Sigmoid colon (tissue), 7 donors: ENCODE results near the gene GSTT4. TPM values are rescaled to one million over a fixed set of nuclear protein-coding genes. Genes with fewer than 3 reads are reported as not detected.
A peak's percentile ranks its signal among the peaks of the same experiment; 100 is the strongest.
"Not testable (repeated sequence)": the region's sequence is repeated elsewhere in the genome, so short reads cannot be mapped to it uniquely, and the experiment has no call there.

Experiments used
- DNase-seq: peaks from one replicate; pipeline ENCODE4 v3.0.0-alpha.2; 2019
- H3K27ac ChIP-seq, 4 donors: fragments of 200-600 bp; sonication (generic); one replicate each; pipeline ENCODE4 v1.5.1; 2016 to 2019; ENCODE audit warnings: mild to moderate bottlenecking in 1 of 4
- H3K27me3 ChIP-seq, 3 donors: fragments of 200-600 bp; sonication (generic); one replicate each; pipeline ENCODE4 v1.5.1; 2019; ENCODE audit warnings: mild to moderate bottlenecking in 1 of 3
- H3K36me3 ChIP-seq, 4 donors: fragments of 200-600 bp; sonication (generic); one replicate each; pipeline ENCODE4 v1.5.1; 2016 to 2019
- H3K4me1 ChIP-seq, 4 donors: fragments of 200-600 bp; sonication (generic); one replicate each; pipeline ENCODE4 v1.5.1; 2017 to 2019
- H3K4me3 ChIP-seq, 4 donors: fragments of 200-600 bp; sonication (generic); one replicate each; pipeline ENCODE4 v1.5.1; 2017 to 2019; ENCODE audit warnings: mild to moderate bottlenecking in 2 of 4, moderate library complexity in 1 of 4
- H3K9me3 ChIP-seq, 4 donors: fragments of 200-600 bp in 3 of 4; sonication (generic) in 3 of 4; one replicate each; pipeline versions ENCODE4 v1.5.1 to v1.6.1; 2013 to 2019
- EP300 ChIP-seq, 4 donors: sonication (generic); formaldehyde crosslinking; IDR thresholded peaks; one replicate each; pipeline ENCODE4 v1.6.1; 2017; ENCODE audit warnings: antibody characterized with exemption in 4 of 4
- POLR2A ChIP-seq, 2 donors: fragments of 450-650 bp; IDR thresholded peaks; one replicate each; pipeline ENCODE4 v1.6.1; 2016; ENCODE audit warnings: antibody characterized with exemption in 2 of 2, mild to moderate bottlenecking in 2 of 2, moderate library complexity in 2 of 2
- POLR2AphosphoS5 ChIP-seq, 4 donors: sonication (generic); formaldehyde crosslinking; IDR thresholded peaks; one replicate each; pipeline ENCODE4 v1.6.1; 2017; ENCODE audit warnings: antibody characterized with exemption in 4 of 4
- WGBS, 2 donors: extraction: QIAGEN DNeasy Blood & Tissue Kit; methylation state at CpG; one replicate each; pipeline ENCODE4 v1.1.7; 2013; 5-methylcytosine and 5-hydroxymethylcytosine counted together
- intact Hi-C: fragments of 100-400 bp; cut with DNase I; formaldehyde crosslinking; loops from one replicate; pipeline ENCODE4 v1.15.1; 2023
- polyA plus RNA-seq, 3 donors: library from polyadenylated mRNA; stranded (reverse); fragments of 200-250 nt; gene quantifications; one replicate each; pipeline ENCODE4 v1.2.3, GENCODE V29; 2013
- total RNA-seq, 4 donors: library from RNA; depleted of rRNA; stranded (reverse); fragments of >200 nt; gene quantifications; one replicate each; pipeline ENCODE4 v1.1.0, GENCODE V29; 2016
- TF ChIP-seq, protein P1 (sequence below), 4 experiments: fragments of 450-650 bp in 3 of 4; fragments of 200-600 bp in 1 of 4; IDR thresholded peaks; one replicate each; pipeline ENCODE4 v1.5.1; 2016 to 2019; ENCODE audit warnings: antibody characterized with exemption in 4 of 4, mild to moderate bottlenecking in 3 of 4, moderate library complexity in 2 of 4
- donor health status: healthy with polysubstance abuse.
- donor health status: Bipolar disorder and iron deficiency.
- donor health status: healthy.

GSTT4 gene
- total and polyA plus RNA-seq, 7 donors = not detected

DNA sequence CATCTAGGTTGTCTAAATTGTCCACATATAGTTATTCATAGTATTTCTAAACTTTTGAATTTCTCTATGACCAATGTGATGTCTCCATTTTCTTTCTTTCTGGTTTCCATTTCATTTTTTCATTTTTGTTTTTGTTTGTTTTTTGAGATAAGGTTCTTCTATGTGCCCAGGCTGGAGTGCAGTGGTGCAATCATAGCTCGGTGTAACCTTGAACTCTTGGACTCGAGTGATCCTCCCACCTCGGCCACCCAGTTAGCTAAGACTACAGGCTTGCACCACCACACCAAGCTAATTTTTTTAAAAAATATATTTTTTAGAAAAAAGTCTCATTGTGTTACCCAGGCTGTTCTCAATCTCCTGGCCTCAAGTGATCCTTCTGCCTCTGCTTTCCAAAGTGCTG, 8.2 kb downstream of the GSTT4 start:
- H3K4me1 ChIP-seq = no peaks in the 10 kb centered on the region
- TF ChIP-seq POLR2AphosphoS5 (IDR thresholded peaks at IDR 0.05) = no peak
- TF ChIP-seq POLR2A (IDR thresholded peaks at IDR 0.05) = no peak
- TF ChIP-seq EP300 (IDR thresholded peaks at IDR 0.05) = no peak
- TF ChIP-seq, protein P1, sequence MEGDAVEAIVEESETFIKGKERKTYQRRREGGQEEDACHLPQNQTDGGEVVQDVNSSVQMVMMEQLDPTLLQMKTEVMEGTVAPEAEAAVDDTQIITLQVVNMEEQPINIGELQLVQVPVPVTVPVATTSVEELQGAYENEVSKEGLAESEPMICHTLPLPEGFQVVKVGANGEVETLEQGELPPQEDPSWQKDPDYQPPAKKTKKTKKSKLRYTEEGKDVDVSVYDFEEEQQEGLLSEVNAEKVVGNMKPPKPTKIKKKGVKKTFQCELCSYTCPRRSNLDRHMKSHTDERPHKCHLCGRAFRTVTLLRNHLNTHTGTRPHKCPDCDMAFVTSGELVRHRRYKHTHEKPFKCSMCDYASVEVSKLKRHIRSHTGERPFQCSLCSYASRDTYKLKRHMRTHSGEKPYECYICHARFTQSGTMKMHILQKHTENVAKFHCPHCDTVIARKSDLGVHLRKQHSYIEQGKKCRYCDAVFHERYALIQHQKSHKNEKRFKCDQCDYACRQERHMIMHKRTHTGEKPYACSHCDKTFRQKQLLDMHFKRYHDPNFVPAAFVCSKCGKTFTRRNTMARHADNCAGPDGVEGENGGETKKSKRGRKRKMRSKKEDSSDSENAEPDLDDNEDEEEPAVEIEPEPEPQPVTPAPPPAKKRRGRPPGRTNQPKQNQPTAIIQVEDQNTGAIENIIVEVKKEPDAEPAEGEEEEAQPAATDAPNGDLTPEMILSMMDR (IDR thresholded peaks at IDR 0.05) = no peak
- H3K27ac ChIP-seq = no peak overlapping the region
- WGBS, 2 donors = 47 to 82% methylated on average over 3 of the region's 3 CpGs
- no peak overlapping the region for H3K4me3 ChIP-seq
- intact Hi-C loops = no loop called here
- no peaks in the 10 kb centered on the region for H3K9me3 ChIP-seq
- no peaks in the 10 kb centered on the region for H3K36me3 ChIP-seq
- H3K27me3 ChIP-seq = no peaks in the 10 kb centered on the region
- DNase-seq = no peak

DNA sequence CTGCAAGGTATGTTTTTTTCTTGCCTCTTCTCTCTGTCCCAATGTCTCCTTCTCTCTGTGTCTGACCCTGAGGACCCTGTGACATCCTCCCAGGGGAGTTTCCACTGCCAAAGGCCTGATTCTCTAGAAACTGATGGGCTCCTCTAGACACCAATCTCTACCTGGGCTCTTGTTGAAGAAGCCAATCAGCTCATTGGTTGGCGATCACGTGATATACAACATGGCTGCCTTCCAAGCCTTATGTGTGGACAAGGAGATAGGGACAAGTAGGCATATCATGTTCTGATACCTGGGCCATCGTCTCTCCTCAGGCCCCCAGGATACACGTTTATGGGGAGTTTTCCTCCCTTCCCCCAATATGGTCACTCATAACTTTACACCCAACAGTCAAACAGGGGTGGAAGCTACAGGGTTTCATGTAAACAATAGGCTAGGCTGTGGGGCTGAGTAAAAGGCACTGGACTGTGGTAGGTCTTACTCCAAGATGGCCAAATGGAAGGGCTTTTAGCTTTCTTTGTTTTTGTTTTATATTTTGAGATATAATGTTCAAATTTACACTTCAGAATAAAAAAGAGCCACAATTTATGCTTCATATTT, 11.6 kb downstream of the GSTT4 start:
- intact Hi-C loops = not testable (repeated sequence)

DNA sequence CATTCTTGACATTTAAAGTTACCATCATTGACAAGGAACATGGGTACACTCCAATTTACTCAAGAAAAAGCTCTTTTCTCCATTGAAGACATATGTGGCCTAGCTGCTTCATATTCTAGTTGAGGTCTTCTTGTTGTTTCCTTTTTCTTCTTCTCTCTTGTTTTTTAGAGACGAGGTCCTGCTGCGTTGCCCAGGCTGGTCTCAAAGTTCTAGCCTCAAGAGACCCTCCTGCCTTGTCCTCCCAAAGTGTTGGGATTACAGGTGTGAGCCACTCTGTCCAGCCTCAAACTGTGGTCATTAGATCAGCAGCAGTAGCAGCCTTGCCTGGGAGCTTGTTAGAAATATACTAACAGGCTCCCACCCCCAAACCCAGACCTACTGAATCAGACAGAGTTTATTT, 12.2 kb downstream of the GSTT4 start:
- H3K27me3 ChIP-seq, H3K4me1 ChIP-seq, H3K9me3 ChIP-seq, H3K27ac ChIP-seq, H3K36me3 ChIP-seq, intact Hi-C loops, H3K4me3 ChIP-seq, DNase-seq: not testable (repeated sequence)
- WGBS, 2 donors = 77 to 86% methylated on average over 2 of the region's 2 CpGs

More for the DNA sequence above, 11.6 kb downstream of the GSTT4 start:
- H3K4me3 ChIP-seq, H3K27ac ChIP-seq, DNase-seq, H3K27me3 ChIP-seq, H3K9me3 ChIP-seq, H3K36me3 ChIP-seq, H3K4me1 ChIP-seq: not testable (repeated sequence)
- WGBS, 2 donors = 58 to 87% methylated on average over 4 of the region's 4 CpGs

DNA sequence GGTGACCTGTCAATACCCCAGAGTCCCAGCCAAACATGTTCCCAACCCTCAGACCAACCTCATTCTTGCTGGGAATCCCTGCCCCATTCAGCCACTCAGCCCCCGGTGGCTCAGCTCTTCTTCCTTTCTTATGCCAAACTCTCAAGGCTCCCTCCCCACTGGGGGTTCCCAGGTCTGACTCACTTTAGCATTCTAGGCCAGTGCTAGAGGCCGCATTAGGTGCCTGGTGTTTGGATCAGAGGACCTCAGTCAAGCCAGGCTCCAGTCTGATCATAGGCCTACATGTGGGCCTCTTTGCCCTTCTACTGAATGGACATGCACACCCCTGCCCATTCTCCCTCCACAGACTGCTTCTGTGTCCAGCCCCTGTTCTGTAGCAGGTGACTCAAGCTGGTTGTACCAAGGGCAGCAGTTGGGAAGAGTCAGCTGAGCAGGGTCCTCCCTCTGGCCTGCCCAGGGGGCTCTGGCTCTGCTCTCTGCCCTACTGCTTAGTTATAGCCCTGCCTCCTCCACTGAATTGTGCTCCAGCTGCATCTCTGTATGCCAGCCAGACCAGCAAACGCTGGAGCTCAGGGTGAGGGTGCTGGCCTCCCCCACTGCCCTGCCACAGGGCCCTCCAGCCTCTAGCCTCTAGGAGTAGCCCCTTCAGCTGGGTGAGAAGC, 15.5 kb downstream of the GSTT4 start:
- H3K27me3 ChIP-seq, H3K27ac ChIP-seq, H3K4me1 ChIP-seq, intact Hi-C loops, H3K9me3 ChIP-seq, H3K4me3 ChIP-seq, DNase-seq, H3K36me3 ChIP-seq: not testable (repeated sequence)
- 92 to 97% methylated on average over 2 of the region's 3 CpGs for WGBS, 2 donors

GRCh38 chr22:23986538-23987178, 18.6 kb downstream of the GSTT4 start:
- H3K4me3 ChIP-seq, H3K36me3 ChIP-seq, DNase-seq, intact Hi-C loops, H3K27me3 ChIP-seq, H3K9me3 ChIP-seq, H3K27ac ChIP-seq, H3K4me1 ChIP-seq: not testable (repeated sequence)
- 73 to 75% methylated on average over 4 of the region's 4 CpGs for WGBS, 2 donors

- H3K4me1 ChIP-seq, H3K9me3 ChIP-seq, DNase-seq, H3K27me3 ChIP-seq, H3K4me3 ChIP-seq, intact Hi-C loops, H3K36me3 ChIP-seq, H3K27ac ChIP-seq: not testable (repeated sequence)
- 66 to 84% methylated on average over 8 of the region's 8 CpGs for WGBS, 2 donors
Observed at GRCh38 chr22:23986089-23986488, 19.2 kb downstream of the GSTT4 start.

DNA sequence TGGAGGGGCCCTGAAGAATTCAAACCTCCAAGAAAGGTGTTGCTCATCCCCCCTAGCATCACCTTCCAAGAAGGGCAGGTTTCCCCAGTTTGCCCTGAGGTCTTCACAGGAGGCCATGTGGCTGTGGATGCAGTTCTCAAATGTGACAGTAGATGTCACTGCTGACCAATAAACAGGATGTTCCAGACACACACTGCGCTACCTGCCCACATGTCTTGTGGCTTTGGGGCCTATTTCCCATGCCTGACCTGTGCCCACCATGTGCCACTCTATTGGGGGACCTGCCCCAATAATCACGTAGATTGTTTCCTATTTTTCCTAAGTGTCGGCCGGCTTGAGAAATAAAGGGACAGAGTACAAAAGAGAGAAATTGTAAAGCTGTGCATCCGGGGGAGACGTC, 20.8 kb downstream of the GSTT4 start:
- Histone ChIP-seq H3K27me3 (no peaks in the 10 kb centered on the region), H3K36me3 (no peaks in the 10 kb centered on the region), H3K27ac (no peak overlapping the region), H3K9me3 (no peaks in the 10 kb centered on the region), H3K4me1 (no peaks in the 10 kb centered on the region), H3K4me3 (no peak overlapping the region)
- intact Hi-C loops = no loop called here
- no peak for TF ChIP-seq POLR2A (IDR thresholded peaks at IDR 0.05)
- TF ChIP-seq, protein P1 (IDR thresholded peaks at IDR 0.05) = peak in 1 of 4 experiments; percentile 10
- 48 to 54% methylated on average over 6 of the region's 6 CpGs for WGBS, 2 donors
- no peak for DNase-seq

DNA sequence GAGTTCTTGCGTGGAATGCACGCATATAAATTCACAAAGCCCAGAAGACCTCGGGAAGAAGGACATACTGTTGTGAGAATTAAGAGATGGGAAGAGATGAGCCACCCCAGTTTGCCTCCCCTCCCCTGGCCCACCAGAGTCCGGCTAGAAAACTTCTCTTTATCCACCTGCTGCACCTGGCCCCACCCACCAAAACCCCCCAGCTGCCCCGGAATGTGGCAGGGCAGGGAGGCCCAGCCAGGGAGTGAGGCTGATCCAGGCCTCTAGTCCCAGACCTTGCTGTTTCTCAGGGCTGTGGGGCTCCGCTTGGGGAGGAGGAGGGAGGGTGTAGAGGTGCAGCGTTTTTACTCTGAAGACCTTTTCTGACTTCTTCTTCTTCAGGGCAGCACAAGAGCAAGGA, 24.7 kb downstream of the GSTT4 start:
- 12 to 41% methylated on average over 5 to 6 of the region's 7 CpGs for WGBS, 2 donors
- H3K27ac ChIP-seq, H3K4me1 ChIP-seq, DNase-seq, intact Hi-C loops, H3K27me3 ChIP-seq, H3K4me3 ChIP-seq, H3K9me3 ChIP-seq, H3K36me3 ChIP-seq: not testable (repeated sequence)

DNA sequence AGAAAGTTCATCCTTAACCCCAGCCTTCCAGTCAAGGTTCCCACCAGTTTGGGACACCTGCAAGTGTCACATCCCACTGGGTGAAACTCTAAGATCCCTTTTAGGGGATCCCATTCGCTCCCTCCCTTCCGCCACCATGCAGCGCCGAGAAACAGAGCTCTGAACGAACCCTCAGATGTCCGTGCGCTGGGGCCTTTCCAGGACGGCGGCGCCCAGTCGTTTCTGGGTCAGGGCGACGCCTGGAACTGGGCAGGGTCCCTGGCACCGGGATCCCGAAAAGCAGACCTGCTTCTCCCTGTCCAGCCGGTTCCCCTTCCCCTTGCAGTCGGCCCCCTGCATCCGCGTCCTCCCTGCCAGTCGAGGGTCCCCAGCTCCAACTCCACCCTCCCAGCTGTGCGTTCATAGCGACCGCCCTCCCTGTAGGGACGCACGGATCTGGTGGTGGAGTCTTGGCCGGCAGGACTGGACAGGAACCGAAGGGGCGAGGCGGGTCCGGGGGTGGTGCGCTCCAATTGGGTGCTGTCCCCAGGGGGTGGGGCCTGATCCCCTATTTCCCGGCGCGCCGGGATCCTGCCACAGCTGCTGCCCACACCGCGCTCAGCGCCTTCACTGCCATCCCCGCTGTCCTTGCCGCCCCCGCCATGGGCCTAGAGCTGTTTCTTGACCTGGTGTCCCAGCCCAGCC, 25.6 kb downstream of the GSTT4 start, which contains the start of gene GSTT2:
TSS of gene GSTT2 (plus strand) at position 578 of the 684 bp plus-strand sequence.
- intact Hi-C loops, H3K4me1 ChIP-seq, H3K4me3 ChIP-seq, H3K36me3 ChIP-seq, H3K9me3 ChIP-seq, H3K27ac ChIP-seq, DNase-seq, H3K27me3 ChIP-seq: not testable (repeated sequence)
- WGBS, 2 donors = no CpG with 5 or more reads among the region's 41 CpGs

DNA sequence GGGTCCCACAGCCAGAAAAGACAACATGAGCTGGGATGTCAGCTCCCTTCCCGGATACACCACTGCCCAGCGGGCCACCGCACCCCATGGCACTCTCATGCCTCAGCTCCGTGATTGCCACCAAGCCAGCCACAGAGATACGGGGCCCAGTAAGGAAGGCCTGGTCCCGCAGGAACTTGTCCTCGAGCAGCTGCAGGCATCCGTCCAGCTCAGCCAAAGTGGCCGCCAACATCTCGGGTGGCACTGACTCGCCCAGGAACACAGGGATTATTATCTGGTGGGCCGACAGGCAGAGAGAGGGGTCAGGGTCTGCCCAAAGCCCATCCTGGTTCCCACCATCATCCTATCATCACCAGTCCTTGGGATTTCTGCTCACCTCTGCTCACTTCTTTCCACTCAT, 27.9 kb downstream of the GSTT4 start:
- H3K36me3 ChIP-seq, H3K27ac ChIP-seq, H3K9me3 ChIP-seq, intact Hi-C loops, H3K4me1 ChIP-seq, DNase-seq, H3K27me3 ChIP-seq, H3K4me3 ChIP-seq: not testable (repeated sequence)
- WGBS, 2 donors = 86 to 91% methylated on average over 7 to 9 of the region's 12 CpGs
